Ishikawa (cell line): Measurements from ENCODE around the gene CDK5.

Experiments used
- CEBPB ChIP-seq: IDR thresholded peaks from 2 replicates; pipeline ENCODE4 v1.6.1; 2012
- CREB1 ChIP-seq: IDR thresholded peaks from 2 replicates; pipeline ENCODE4 v1.6.1; 2012; ENCODE audit warnings: low read depth
- EGR1 ChIP-seq: IDR thresholded peaks from 2 replicates; pipeline ENCODE4 v1.6.1; 2012
- EP300 ChIP-seq: IDR thresholded peaks from 2 replicates; pipeline ENCODE4 v1.6.1; 2012; ENCODE audit warnings: borderline replicate concordance
- FOXM1 ChIP-seq: IDR thresholded peaks from 2 replicates; pipeline ENCODE4 v1.6.1; 2012; ENCODE audit warnings: low read depth, borderline replicate concordance
- NFIC ChIP-seq: IDR thresholded peaks from 2 replicates; pipeline ENCODE4 v1.6.1; 2012
- RAD21 ChIP-seq: IDR thresholded peaks from 2 replicates; pipeline ENCODE4 v1.6.1; 2012; ENCODE audit warnings: low read depth
- TAF1 ChIP-seq: IDR thresholded peaks from 2 replicates; pipeline ENCODE4 v1.6.1; 2012; ENCODE audit warnings: low read depth, mild to moderate bottlenecking
- TEAD4 ChIP-seq: IDR thresholded peaks from 2 replicates; pipeline ENCODE4 v1.6.1; 2012
- YY1 ChIP-seq: IDR thresholded peaks from 2 replicates; pipeline ENCODE4 v1.6.1; 2012; ENCODE audit warnings: low read depth
- ZBTB7A ChIP-seq: IDR thresholded peaks from 2 replicates; pipeline ENCODE4 v1.6.1; 2012; ENCODE audit warnings: low read depth
- TF ChIP-seq, protein P1 (sequence below): IDR thresholded peaks from 2 replicates; pipeline ENCODE4 v1.6.1; 2012
- TF ChIP-seq, protein P2 (sequence below): IDR thresholded peaks from 2 replicates; pipeline ENCODE4 v1.6.1; 2012; ENCODE audit warnings: low read depth, mild to moderate bottlenecking
- TF ChIP-seq, protein P3 (sequence below): IDR thresholded peaks from 2 replicates; pipeline ENCODE4 v1.6.1; 2012

DNA sequence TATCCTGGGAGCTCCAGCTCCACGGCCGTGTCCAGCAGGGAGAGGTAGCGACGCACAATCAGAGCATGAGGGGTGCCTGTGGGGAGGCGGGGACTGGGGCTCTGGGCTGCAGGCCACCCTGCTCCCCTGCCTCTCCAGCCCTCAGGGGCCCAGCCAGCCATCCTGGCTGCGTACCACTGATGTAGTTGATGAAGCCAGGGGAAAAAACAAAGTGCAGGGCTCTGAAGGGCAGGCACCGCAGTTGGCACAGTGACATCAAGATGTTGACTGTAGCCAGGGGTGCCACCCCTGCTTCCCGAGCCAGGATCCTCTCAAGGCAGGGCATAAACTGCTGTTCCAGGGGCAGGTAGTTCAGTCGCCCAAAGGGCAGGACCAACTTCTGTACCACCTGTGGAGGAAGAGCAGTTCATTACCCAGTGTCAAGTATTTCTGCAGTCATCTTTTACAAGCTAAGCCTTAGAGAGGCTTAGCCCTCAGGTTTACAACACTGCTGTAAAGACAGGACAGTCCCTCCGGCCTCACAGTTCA, 20.1 kb upstream of the CDK5 start:
- TF ChIP-seq RAD21 (no peak), ZBTB7A (no peak), TAF1 (no peak), CEBPB (no peak), EGR1 (no peak), NFIC (no peak), YY1 (no peak), CREB1 (no peak), FOXM1 (no peak), EP300 (no peak), TEAD4 (no peak)
- TF ChIP-seq, protein P1, sequence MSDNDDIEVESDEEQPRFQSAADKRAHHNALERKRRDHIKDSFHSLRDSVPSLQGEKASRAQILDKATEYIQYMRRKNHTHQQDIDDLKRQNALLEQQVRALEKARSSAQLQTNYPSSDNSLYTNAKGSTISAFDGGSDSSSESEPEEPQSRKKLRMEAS: no peak
- TF ChIP-seq, protein P2, sequence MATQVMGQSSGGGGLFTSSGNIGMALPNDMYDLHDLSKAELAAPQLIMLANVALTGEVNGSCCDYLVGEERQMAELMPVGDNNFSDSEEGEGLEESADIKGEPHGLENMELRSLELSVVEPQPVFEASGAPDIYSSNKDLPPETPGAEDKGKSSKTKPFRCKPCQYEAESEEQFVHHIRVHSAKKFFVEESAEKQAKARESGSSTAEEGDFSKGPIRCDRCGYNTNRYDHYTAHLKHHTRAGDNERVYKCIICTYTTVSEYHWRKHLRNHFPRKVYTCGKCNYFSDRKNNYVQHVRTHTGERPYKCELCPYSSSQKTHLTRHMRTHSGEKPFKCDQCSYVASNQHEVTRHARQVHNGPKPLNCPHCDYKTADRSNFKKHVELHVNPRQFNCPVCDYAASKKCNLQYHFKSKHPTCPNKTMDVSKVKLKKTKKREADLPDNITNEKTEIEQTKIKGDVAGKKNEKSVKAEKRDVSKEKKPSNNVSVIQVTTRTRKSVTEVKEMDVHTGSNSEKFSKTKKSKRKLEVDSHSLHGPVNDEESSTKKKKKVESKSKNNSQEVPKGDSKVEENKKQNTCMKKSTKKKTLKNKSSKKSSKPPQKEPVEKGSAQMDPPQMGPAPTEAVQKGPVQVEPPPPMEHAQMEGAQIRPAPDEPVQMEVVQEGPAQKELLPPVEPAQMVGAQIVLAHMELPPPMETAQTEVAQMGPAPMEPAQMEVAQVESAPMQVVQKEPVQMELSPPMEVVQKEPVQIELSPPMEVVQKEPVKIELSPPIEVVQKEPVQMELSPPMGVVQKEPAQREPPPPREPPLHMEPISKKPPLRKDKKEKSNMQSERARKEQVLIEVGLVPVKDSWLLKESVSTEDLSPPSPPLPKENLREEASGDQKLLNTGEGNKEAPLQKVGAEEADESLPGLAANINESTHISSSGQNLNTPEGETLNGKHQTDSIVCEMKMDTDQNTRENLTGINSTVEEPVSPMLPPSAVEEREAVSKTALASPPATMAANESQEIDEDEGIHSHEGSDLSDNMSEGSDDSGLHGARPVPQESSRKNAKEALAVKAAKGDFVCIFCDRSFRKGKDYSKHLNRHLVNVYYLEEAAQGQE: no peak
- TF ChIP-seq, protein P3, sequence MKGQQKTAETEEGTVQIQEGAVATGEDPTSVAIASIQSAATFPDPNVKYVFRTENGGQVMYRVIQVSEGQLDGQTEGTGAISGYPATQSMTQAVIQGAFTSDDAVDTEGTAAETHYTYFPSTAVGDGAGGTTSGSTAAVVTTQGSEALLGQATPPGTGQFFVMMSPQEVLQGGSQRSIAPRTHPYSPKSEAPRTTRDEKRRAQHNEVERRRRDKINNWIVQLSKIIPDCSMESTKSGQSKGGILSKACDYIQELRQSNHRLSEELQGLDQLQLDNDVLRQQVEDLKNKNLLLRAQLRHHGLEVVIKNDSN: no peak
